ENCODE results near the gene INSIG1. TPM values are rescaled to one million over a fixed set of nuclear protein-coding genes. Genes with fewer than 3 reads are reported as not detected.

Gene INSIG1
- total RNA-seq, 1 experiment from 2014 or later, result 32.3 TPM

DNA sequence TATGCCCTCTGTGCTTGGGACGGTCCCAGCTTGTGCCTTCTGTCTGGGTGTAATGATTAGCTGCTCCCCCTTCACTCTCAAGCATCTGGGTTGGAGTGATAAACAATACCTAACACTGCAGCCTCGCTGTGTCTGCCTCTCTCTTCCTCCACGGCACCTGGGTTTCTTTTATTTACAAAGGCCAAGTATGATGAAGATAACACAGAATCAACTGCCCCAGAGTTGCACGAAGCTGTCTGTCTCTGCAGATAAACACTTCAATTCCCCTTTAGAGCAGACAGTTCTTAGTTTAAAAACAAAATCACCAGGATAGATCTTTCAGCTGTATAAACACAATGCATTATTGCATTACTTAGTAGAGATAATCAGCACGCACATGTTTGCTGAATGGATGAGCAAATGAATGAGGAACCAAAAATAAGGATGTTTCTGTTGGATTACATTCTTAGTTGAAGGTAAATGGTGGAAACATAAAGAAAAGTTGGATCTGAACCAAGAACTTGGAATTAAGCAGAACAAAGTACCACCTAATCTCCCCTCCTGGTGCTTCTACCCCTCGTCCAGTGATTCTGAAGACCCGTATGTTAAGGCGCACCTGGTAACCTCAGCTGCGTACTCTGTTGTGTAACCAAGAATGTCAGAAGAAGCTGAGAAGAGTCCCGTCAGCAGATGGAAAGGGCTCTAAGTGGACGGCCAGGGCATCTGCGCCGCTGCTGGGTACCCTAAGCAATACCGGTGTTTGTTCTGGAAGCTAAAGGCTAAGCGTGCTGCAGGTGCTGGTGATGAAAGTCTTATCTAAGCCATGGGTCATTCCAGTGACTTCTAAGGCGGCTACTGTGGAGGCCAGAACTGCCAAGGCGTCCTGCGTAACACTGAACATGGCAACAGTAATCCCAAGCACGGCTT lies 26.6 kb downstream of the INSIG1 start (continued):
- no peak for TF ChIP-seq IRF2 (CRISPR knock-in tag; IDR thresholded peaks at IDR 0.05; ENCODE audit: borderline replicate concordance, low read depth)

DNA sequence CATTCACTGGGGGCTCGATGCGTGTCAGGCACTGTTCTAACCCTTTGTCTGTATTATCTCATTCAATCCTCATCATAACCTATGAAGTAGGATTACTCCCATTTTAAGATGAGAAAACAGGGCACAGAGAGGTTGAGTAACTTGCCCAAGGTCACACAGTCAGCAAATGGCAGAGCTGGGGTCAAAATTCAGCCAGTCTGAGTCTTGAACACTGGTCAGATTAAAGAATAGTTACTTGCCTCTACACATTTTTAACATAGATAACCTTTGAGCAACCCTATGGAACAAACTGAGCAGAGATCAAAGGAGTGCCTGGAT lies 27.2 kb downstream of the INSIG1 start:
- CTCF ChIA-PET, result no interaction called here
- TF ChIP-seq, protein P1, sequence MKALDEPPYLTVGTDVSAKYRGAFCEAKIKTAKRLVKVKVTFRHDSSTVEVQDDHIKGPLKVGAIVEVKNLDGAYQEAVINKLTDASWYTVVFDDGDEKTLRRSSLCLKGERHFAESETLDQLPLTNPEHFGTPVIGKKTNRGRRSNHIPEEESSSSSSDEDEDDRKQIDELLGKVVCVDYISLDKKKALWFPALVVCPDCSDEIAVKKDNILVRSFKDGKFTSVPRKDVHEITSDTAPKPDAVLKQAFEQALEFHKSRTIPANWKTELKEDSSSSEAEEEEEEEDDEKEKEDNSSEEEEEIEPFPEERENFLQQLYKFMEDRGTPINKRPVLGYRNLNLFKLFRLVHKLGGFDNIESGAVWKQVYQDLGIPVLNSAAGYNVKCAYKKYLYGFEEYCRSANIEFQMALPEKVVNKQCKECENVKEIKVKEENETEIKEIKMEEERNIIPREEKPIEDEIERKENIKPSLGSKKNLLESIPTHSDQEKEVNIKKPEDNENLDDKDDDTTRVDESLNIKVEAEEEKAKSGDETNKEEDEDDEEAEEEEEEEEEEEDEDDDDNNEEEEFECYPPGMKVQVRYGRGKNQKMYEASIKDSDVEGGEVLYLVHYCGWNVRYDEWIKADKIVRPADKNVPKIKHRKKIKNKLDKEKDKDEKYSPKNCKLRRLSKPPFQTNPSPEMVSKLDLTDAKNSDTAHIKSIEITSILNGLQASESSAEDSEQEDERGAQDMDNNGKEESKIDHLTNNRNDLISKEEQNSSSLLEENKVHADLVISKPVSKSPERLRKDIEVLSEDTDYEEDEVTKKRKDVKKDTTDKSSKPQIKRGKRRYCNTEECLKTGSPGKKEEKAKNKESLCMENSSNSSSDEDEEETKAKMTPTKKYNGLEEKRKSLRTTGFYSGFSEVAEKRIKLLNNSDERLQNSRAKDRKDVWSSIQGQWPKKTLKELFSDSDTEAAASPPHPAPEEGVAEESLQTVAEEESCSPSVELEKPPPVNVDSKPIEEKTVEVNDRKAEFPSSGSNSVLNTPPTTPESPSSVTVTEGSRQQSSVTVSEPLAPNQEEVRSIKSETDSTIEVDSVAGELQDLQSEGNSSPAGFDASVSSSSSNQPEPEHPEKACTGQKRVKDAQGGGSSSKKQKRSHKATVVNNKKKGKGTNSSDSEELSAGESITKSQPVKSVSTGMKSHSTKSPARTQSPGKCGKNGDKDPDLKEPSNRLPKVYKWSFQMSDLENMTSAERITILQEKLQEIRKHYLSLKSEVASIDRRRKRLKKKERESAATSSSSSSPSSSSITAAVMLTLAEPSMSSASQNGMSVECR (CRISPR knock-in tag; IDR thresholded peaks at IDR 0.05; ENCODE audit: borderline replicate concordance), result no peak
- TF ChIP-seq, protein P2, sequence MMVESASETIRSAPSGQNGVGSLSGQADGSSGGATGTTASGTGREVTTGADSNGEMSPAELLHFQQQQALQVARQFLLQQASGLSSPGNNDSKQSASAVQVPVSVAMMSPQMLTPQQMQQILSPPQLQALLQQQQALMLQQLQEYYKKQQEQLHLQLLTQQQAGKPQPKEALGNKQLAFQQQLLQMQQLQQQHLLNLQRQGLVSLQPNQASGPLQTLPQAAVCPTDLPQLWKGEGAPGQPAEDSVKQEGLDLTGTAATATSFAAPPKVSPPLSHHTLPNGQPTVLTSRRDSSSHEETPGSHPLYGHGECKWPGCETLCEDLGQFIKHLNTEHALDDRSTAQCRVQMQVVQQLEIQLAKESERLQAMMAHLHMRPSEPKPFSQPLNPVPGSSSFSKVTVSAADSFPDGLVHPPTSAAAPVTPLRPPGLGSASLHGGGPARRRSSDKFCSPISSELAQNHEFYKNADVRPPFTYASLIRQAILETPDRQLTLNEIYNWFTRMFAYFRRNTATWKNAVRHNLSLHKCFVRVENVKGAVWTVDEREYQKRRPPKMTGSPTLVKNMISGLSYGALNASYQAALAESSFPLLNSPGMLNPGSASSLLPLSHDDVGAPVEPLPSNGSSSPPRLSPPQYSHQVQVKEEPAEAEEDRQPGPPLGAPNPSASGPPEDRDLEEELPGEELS (CRISPR knock-in tag; IDR thresholded peaks at IDR 0.05), result no peak
- no peak for DNase-seq (ENCODE audit: low spot score)
- Mint-ChIP-seq H3K27ac (no peak overlapping the region), H3K4me3 (no peak overlapping the region), H3K27me3 (ENCODE audit: low read depth) (no peaks in the 10 kb centered on the region; the same call in 1 of the 2 replicates), H3K36me3 (no peaks in the 10 kb centered on the region), H3K9me3 (no peaks in the 10 kb centered on the region), H3K4me1 (no peaks in the 10 kb centered on the region)
- ATAC-seq, result no peak
- POLR2A ChIA-PET, result no interaction called here

DNA sequence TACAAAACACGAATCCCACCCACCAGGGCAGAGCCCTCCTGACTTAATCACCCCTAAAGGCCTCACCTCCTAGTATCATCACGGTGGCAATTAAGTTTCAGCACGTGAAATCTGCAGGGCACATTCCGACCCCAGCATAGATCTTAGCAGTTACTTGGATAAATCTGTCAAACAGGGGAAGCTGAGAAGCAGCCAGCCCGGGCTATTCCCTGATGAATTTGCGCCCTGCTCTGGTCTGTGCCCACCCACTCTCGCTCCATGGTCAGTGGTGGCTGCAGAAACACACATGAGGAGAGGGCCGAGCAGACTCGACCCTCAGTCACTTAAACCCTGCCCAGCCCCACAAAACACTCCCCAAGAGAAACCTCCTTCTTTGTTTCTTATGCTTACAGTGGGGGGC lies 28.7 kb downstream of the INSIG1 start:
- CTCF ChIA-PET, result interaction anchor here (1.4 kb wide), 1 partner anchor 19 kb away, joined by 3 read pairs; no protein-coding TSS in a partner anchor
- POLR2A ChIA-PET, result no interaction called here
- TF ChIP-seq NR2C2 (CRISPR knock-in tag; IDR thresholded peaks at IDR 0.05) (no peak), SMAD3 (CRISPR knock-in tag; IDR thresholded peaks at IDR 0.05; ENCODE audit: borderline replicate concordance) (no peak), NR3C1 (CRISPR knock-in tag; conservative IDR thresholded peaks at IDR 0.05; ENCODE audit: low read depth) (no peak), ZNF263 (CRISPR knock-in tag; IDR thresholded peaks at IDR 0.05; ENCODE audit: low read depth) (no peak), TCF7 (CRISPR knock-in tag; IDR thresholded peaks at IDR 0.05; ENCODE audit: low read depth) (no peak), FOXP1 (CRISPR knock-in tag; IDR thresholded peaks at IDR 0.05; ENCODE audit: borderline replicate concordance) (no peak), ZNF138 (CRISPR knock-in tag; conservative IDR thresholded peaks at IDR 0.05) (no peak), FOXK1 (CRISPR knock-in tag; IDR thresholded peaks at IDR 0.05) (no peak), GABPB1 (CRISPR knock-in tag; IDR thresholded peaks at IDR 0.05) (no peak), ELF4 (CRISPR knock-in tag; IDR thresholded peaks at IDR 0.05; ENCODE audit: low read depth) (no peak), MXD4 (CRISPR knock-in tag; IDR thresholded peaks at IDR 0.05; ENCODE audit: borderline replicate concordance) (no peak), CREM (CRISPR knock-in tag; IDR thresholded peaks at IDR 0.05) (no peak), NFE2L1 (CRISPR knock-in tag; IDR thresholded peaks at IDR 0.05) (no peak), ZNF121 (CRISPR knock-in tag; IDR thresholded peaks at IDR 0.05) (no peak)
- TF ChIP-seq, protein P3, sequence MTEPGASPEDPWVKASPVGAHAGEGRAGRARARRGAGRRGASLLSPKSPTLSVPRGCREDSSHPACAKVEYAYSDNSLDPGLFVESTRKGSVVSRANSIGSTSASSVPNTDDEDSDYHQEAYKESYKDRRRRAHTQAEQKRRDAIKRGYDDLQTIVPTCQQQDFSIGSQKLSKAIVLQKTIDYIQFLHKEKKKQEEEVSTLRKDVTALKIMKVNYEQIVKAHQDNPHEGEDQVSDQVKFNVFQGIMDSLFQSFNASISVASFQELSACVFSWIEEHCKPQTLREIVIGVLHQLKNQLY (CRISPR knock-in tag; IDR thresholded peaks at IDR 0.05), result no peak
- TF ChIP-seq, protein P4, sequence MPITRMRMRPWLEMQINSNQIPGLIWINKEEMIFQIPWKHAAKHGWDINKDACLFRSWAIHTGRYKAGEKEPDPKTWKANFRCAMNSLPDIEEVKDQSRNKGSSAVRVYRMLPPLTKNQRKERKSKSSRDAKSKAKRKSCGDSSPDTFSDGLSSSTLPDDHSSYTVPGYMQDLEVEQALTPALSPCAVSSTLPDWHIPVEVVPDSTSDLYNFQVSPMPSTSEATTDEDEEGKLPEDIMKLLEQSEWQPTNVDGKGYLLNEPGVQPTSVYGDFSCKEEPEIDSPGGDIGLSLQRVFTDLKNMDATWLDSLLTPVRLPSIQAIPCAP (CRISPR knock-in tag; IDR thresholded peaks at IDR 0.05), result no peak
- TF ChIP-seq, protein P5, sequence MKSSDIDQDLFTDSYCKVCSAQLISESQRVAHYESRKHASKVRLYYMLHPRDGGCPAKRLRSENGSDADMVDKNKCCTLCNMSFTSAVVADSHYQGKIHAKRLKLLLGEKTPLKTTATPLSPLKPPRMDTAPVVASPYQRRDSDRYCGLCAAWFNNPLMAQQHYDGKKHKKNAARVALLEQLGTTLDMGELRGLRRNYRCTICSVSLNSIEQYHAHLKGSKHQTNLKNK (CRISPR knock-in tag; IDR thresholded peaks at IDR 0.05), result no peak
- TF ChIP-seq, protein P6, sequence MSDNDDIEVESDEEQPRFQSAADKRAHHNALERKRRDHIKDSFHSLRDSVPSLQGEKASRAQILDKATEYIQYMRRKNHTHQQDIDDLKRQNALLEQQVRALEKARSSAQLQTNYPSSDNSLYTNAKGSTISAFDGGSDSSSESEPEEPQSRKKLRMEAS (CRISPR knock-in tag; IDR thresholded peaks at IDR 0.05), result no peak

More for the DNA sequence above, 28.7 kb downstream of the INSIG1 start:
- H3K36me3 Mint-ChIP-seq, result no peaks in the 10 kb centered on the region
- no peak for ATAC-seq
- H3K27ac Mint-ChIP-seq, result no peak overlapping the region
- no peaks in the 10 kb centered on the region for H3K4me1 Mint-ChIP-seq
- no peak overlapping the region for H3K4me3 Mint-ChIP-seq
- H3K9me3 Mint-ChIP-seq, result no peaks in the 10 kb centered on the region
- H3K27me3 Mint-ChIP-seq (ENCODE audit: low read depth), result no peaks in the 10 kb centered on the region; the same call in 1 of the 2 replicates
- no peak for DNase-seq (ENCODE audit: low spot score)

Data from WTC11 (cell line).